ENCODE results near the gene NSFL1C.

NSFL1C gene

DNA sequence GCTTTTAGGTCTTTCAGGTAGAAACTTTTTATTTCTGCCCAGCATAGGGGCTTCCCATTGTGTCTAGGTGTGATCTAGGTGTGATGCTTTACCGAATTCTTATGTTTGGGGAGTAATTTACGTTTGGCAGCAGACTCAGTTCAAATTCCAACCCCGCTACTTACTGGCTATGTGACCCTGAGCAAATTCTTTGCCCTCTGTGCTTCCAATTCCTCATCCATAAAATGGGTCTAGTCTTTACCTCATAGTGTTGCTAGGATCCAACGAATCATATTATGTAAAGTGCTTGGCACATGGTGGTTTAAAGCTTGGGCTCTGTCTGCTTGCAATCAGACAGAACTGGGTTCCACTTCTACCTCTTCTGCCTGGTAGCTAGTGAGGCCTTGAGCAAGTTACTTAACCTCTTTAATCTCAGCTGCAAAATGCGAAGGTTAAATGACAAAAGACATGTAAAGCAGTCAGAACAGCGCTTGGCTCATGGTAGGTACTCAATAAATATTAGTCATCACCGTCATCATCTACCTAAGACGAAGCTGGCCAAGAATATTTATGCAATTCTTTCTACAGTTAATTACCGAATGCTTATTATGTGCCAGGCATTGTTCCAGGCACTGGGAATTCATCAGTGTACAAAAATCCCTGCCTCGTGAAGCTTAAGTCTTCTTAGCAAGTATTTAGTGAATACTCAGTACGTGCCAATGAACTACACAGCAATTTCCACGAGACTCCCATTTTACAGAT, 1.0 kb downstream of the NSFL1C start:
- Histone ChIP-seq H3K9me3 (ENCODE audit: control insufficient read depth, low read length) (no peaks in the 10 kb centered on the region), H3K4me2 (ENCODE audit: low read length) (peak overlapping the region; percentile 70), H3K36me3 (ENCODE audit: control insufficient read depth, insufficient read depth, low read length) (no peaks in the 10 kb centered on the region), H3K27ac (peak overlapping the region; percentile 65), H2AFZ (peak overlapping the region; percentile 82), H3K79me2 (peaks cover 42% of the 10 kb centered on the region), H3K9ac (peak overlapping the region; percentile 12), H3K27me3 (ENCODE audit: control insufficient read depth, insufficient read depth, low read length) (no peaks in the 10 kb centered on the region), H3K4me1 (peaks cover 17% of the 10 kb centered on the region), H3K4me3 (ENCODE audit: low read depth, low read length) (peak overlapping the region; percentile 72)
- TF ChIP-seq, protein P1, sequence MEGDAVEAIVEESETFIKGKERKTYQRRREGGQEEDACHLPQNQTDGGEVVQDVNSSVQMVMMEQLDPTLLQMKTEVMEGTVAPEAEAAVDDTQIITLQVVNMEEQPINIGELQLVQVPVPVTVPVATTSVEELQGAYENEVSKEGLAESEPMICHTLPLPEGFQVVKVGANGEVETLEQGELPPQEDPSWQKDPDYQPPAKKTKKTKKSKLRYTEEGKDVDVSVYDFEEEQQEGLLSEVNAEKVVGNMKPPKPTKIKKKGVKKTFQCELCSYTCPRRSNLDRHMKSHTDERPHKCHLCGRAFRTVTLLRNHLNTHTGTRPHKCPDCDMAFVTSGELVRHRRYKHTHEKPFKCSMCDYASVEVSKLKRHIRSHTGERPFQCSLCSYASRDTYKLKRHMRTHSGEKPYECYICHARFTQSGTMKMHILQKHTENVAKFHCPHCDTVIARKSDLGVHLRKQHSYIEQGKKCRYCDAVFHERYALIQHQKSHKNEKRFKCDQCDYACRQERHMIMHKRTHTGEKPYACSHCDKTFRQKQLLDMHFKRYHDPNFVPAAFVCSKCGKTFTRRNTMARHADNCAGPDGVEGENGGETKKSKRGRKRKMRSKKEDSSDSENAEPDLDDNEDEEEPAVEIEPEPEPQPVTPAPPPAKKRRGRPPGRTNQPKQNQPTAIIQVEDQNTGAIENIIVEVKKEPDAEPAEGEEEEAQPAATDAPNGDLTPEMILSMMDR (IDR thresholded peaks at IDR 0.05), result no peak

DNA sequence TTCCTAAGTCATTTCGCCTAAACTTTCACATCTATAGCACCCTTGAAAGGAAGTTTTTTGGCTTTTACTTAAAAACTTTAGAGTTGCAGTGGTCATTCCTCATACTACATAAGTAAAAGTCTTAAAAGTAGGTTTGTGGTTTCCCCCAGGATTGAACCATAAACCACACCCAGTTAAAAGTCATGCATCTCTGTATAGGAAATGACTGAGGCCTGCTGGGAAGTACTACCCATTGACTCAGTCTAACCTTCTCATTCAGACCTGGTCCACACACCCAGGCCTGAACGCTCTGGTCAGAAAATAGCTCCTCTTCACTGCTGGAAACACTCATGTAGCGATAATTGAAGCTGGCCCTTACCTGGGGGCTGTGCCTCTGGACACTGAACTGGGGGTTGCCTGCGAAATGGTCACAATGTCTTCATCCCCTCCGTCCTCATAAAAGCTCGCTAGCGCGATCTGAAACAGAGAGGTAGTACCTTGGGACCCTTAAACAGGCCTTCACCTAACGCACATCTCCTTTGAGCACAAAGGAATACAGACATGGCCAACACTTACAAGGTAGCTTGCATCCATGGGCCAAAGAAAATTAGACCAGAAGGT, 2.6 kb downstream of the NSFL1C start:
- H3K27ac ChIP-seq, result no peak overlapping the region
- no peak overlapping the region for H3K9ac ChIP-seq
- H3K27me3 ChIP-seq (ENCODE audit: control insufficient read depth, insufficient read depth, low read length), result no peaks in the 10 kb centered on the region
- H3K79me2 ChIP-seq, result peaks cover 42% of the 10 kb centered on the region
- H3K36me3 ChIP-seq (ENCODE audit: control insufficient read depth, insufficient read depth, low read length), result no peaks in the 10 kb centered on the region
- no peak overlapping the region for H3K4me2 ChIP-seq (ENCODE audit: low read length)
- H3K4me1 ChIP-seq, result peaks cover 17% of the 10 kb centered on the region
- no peaks in the 10 kb centered on the region for H3K9me3 ChIP-seq (ENCODE audit: control insufficient read depth, low read length)
- H3K4me3 ChIP-seq (ENCODE audit: low read depth, low read length), result no peak overlapping the region
- TF ChIP-seq, protein P1 (IDR thresholded peaks at IDR 0.05), result no peak
- H2AFZ ChIP-seq, result no peak overlapping the region

DNA sequence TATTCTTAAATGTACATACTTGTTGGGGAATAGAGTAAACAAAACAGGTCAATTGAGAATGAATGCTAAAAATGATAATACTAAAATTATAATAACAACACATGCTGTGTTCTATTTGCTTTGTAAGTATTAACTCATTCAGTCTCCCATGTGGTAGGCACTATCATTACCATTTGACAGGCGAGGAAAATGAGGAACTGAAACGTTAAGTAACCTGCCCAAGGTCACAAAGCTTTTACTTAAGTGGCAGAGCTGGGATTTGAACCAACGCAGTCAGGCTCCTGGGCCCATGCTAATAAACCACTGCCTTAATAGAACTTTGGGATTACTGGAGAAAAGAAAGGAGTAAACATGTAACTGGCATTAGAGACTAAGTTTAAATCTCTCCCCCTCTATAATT, 3.8 kb downstream of the NSFL1C start:
- no peak overlapping the region for H3K4me2 ChIP-seq (ENCODE audit: low read length)
- H3K9ac ChIP-seq, result no peak overlapping the region
- H3K36me3 ChIP-seq (ENCODE audit: control insufficient read depth, insufficient read depth, low read length), result no peaks in the 10 kb centered on the region
- no peak overlapping the region for H2AFZ ChIP-seq
- H3K79me2 ChIP-seq, result peaks cover 42% of the 10 kb centered on the region
- H3K9me3 ChIP-seq (ENCODE audit: control insufficient read depth, low read length), result no peaks in the 10 kb centered on the region
- H3K4me3 ChIP-seq (ENCODE audit: low read depth, low read length), result no peak overlapping the region
- H3K27ac ChIP-seq, result no peak overlapping the region
- no peaks in the 10 kb centered on the region for H3K27me3 ChIP-seq (ENCODE audit: control insufficient read depth, insufficient read depth, low read length)
- TF ChIP-seq, protein P1 (IDR thresholded peaks at IDR 0.05), result no peak
- H3K4me1 ChIP-seq, result peaks cover 17% of the 10 kb centered on the region

DNA sequence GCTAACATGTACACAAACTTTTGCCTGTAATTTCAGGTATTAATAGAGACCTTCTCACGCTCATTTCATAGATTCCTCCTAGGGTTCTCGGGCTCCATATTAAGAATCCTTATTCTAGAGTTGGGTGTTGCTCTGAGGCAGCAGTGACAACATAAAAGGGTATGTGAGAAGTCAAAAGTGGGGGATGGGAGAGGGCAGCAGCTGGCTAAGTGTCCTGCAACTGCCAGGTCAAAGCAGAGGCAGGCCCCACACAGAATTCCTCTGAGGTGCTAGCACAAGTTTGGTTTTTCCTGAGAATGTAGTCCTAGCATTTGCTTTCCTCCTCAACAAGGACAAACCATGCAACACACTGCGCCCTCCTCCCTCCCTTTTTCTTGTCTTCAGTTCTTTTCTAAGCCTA, 4.6 kb downstream of the NSFL1C start:
- Histone ChIP-seq H3K4me2 (ENCODE audit: low read length) (no peak overlapping the region), H2AFZ (no peak overlapping the region), H3K9ac (no peak overlapping the region), H3K79me2 (peaks cover 42% of the 10 kb centered on the region), H3K4me3 (ENCODE audit: low read depth, low read length) (no peak overlapping the region), H3K9me3 (ENCODE audit: control insufficient read depth, low read length) (no peaks in the 10 kb centered on the region), H3K36me3 (ENCODE audit: control insufficient read depth, insufficient read depth, low read length) (no peaks in the 10 kb centered on the region), H3K4me1 (peaks cover 14% of the 10 kb centered on the region), H3K27ac (no peak overlapping the region), H3K27me3 (ENCODE audit: control insufficient read depth, insufficient read depth, low read length) (no peaks in the 10 kb centered on the region)
- TF ChIP-seq, protein P1 (IDR thresholded peaks at IDR 0.05), result no peak
